ENCODE results near the gene ELOVL6. TPM values are rescaled to one million over a fixed set of nuclear protein-coding genes. Genes with fewer than 3 reads are reported as not detected.

Gene ELOVL6
- total and polyA plus RNA-seq, 8 donors = 3.2 to 27.9 (median 4.4) TPM

GRCh38 chr4:110025718-110026117, 172.7 kb downstream of the ELOVL6 start:
- WGBS, 5 donors = 69 to 88% (median 83%) methylated on average over 3 of the region's 3 CpGs
- TF ChIP-seq EP300 (IDR thresholded peaks at IDR 0.05) (no peak), POLR2AphosphoS5 (IDR thresholded peaks at IDR 0.05) (no peak)
- TF ChIP-seq, protein P1, sequence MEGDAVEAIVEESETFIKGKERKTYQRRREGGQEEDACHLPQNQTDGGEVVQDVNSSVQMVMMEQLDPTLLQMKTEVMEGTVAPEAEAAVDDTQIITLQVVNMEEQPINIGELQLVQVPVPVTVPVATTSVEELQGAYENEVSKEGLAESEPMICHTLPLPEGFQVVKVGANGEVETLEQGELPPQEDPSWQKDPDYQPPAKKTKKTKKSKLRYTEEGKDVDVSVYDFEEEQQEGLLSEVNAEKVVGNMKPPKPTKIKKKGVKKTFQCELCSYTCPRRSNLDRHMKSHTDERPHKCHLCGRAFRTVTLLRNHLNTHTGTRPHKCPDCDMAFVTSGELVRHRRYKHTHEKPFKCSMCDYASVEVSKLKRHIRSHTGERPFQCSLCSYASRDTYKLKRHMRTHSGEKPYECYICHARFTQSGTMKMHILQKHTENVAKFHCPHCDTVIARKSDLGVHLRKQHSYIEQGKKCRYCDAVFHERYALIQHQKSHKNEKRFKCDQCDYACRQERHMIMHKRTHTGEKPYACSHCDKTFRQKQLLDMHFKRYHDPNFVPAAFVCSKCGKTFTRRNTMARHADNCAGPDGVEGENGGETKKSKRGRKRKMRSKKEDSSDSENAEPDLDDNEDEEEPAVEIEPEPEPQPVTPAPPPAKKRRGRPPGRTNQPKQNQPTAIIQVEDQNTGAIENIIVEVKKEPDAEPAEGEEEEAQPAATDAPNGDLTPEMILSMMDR (IDR thresholded peaks at IDR 0.05) = no peak
- H3K36me3 ChIP-seq = no peaks in the 10 kb centered on the region
- no peak overlapping the region for H3K27ac ChIP-seq
- intact Hi-C loops (cut with DNase I; ENCODE audit: low total_unique reads) = no loop called here
- H3K4me3 ChIP-seq = no peak overlapping the region
- no peaks in the 10 kb centered on the region for H3K4me1 ChIP-seq
- no peak for DNase-seq
- H3K27me3 ChIP-seq = no peaks in the 10 kb centered on the region
- no peaks in the 10 kb centered on the region for H3K9me3 ChIP-seq

DNA sequence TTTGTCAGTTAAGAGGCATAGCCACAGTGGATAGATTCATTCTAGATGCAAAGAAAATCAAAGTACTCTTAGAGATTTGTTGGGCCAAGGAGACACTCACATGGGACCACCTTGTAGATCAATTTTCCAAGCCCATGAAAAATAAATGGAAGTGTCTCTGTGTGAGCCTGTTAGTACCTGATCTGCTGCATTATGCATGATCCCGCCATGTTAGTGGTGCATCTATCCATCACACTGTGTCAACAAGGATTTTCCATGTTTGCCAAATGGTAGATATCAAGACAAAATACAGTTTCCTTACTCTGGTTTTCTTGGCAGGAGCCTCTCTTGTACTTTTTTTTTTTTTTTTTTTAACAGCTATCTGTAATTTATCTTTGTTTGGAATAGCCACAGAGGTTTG, 173.4 kb downstream of the ELOVL6 start:
- Histone ChIP-seq H3K4me1 (no peaks in the 10 kb centered on the region), H3K36me3 (no peaks in the 10 kb centered on the region), H3K27me3 (no peaks in the 10 kb centered on the region), H3K9me3 (no peaks in the 10 kb centered on the region), H3K4me3 (no peak overlapping the region), H3K27ac (no peak overlapping the region)
- TF ChIP-seq POLR2A (IDR thresholded peaks at IDR 0.05) (no peak), EP300 (IDR thresholded peaks at IDR 0.05) (no peak), POLR2AphosphoS5 (IDR thresholded peaks at IDR 0.05) (no peak)
- TF ChIP-seq, protein P1 (IDR thresholded peaks at IDR 0.05) = no peak
- intact Hi-C loops (cut with DNase I; ENCODE audit: low total_unique reads) = no loop called here
- 25 to 63% (median 35%) methylated on average over 1 of the region's 1 CpG for WGBS, 5 donors
- DNase-seq = no peak

- intact Hi-C loops (cut with DNase I; ENCODE audit: low total_unique reads) = no loop called here
- no peak for DNase-seq
- Histone ChIP-seq H3K4me3 (no peak overlapping the region), H3K27me3 (no peaks in the 10 kb centered on the region), H3K36me3 (no peaks in the 10 kb centered on the region), H3K4me1 (no peaks in the 10 kb centered on the region), H3K9me3 (no peaks in the 10 kb centered on the region), H3K27ac (no peak overlapping the region)
- TF ChIP-seq, protein P1 (IDR thresholded peaks at IDR 0.05) = no peak
- TF ChIP-seq POLR2A (IDR thresholded peaks at IDR 0.05) (no peak), EP300 (IDR thresholded peaks at IDR 0.05) (no peak), POLR2AphosphoS5 (IDR thresholded peaks at IDR 0.05) (no peak)
- WGBS, 5 donors = 89 to 97% (median 90%) methylated on average over 4 of the region's 4 CpGs
These were observed 176.0 kb downstream of the ELOVL6 start for GRCh38 chr4:110022457-110022856.

- WGBS, 5 donors = 66 to 82% (median 71%) methylated on average over 4 of the region's 4 CpGs
- intact Hi-C loops (cut with DNase I; ENCODE audit: low total_unique reads) = no loop called here
- H3K27ac ChIP-seq = no peak overlapping the region
- H3K36me3 ChIP-seq = no peaks in the 10 kb centered on the region
- no peak for TF ChIP-seq EP300 (IDR thresholded peaks at IDR 0.05)
- TF ChIP-seq, protein P1 (IDR thresholded peaks at IDR 0.05) = no peak
- no peak for TF ChIP-seq POLR2AphosphoS5 (IDR thresholded peaks at IDR 0.05)
- no peak for DNase-seq
- H3K27me3 ChIP-seq = no peaks in the 10 kb centered on the region
- H3K4me3 ChIP-seq = no peak overlapping the region
- H3K4me1 ChIP-seq = no peaks in the 10 kb centered on the region
- peaks cover 0 to 5% (median 0%) of the 10 kb centered on the region in 4 donors for H3K9me3 ChIP-seq
These were observed 177.6 kb downstream of the ELOVL6 start for GRCh38 chr4:110020646-110021443.

Data from stomach (tissue), 9 donors.